Spinal cord (tissue), 10 donors: ENCODE measurements around the gene TMEM232. TPM values are rescaled to one million over a fixed set of nuclear protein-coding genes. Genes with fewer than 3 reads are reported as not detected.
"Not testable (repeated sequence)": the region's sequence is repeated elsewhere in the genome, so short reads cannot be mapped to it uniquely, and the experiment has no call there.

Source experiments
- DNase-seq, 6 donors: peaks; one replicate each; pipeline versions ENCODE4 v3.0.0 to v3.0.0-alpha.2; 2013 to 2015; ENCODE audit warnings: low spot score in 6 of 6, low read depth in 4 of 6
- H3K27ac ChIP-seq: one replicate; pipeline ENCODE4 v1.5.1; 2013; ENCODE audit warnings: low read depth, low read length, control low read depth
- H3K27me3 ChIP-seq: one replicate; pipeline ENCODE4 v1.6.1; 2013; ENCODE audit warnings: low read length; ENCODE audit not compliant: control insufficient read depth, insufficient read depth
- H3K36me3 ChIP-seq: one replicate; pipeline ENCODE4 v1.6.1; 2013; ENCODE audit warnings: low read length; ENCODE audit not compliant: control insufficient read depth, insufficient read depth
- H3K4me1 ChIP-seq: one replicate; pipeline ENCODE4 v1.6.1; 2013; ENCODE audit warnings: low read length; ENCODE audit not compliant: control insufficient read depth, insufficient read depth
- H3K4me3 ChIP-seq: one replicate; pipeline ENCODE4 v1.5.1; 2013; ENCODE audit warnings: low read depth, low read length, control low read depth
- H3K9me3 ChIP-seq: one replicate; pipeline ENCODE4 v1.6.1; 2013; ENCODE audit warnings: low read length; ENCODE audit not compliant: control insufficient read depth, insufficient read depth
- WGBS: methylation state at CpG from one replicate; pipeline ENCODE4 v1.1.5; 2013; ENCODE audit warnings: missing lambda C conversion rate; ENCODE audit not compliant: insufficient coverage; 5-methylcytosine and 5-hydroxymethylcytosine counted together
- polyA plus RNA-seq, 2 donors: library from polyadenylated mRNA; unstranded; fragments of 120-200 nt; gene quantifications; one replicate each; pipeline ENCODE4 v1.2.1, GENCODE V29; 2013; ENCODE audit not compliant: insufficient read length in 2 of 2
- total RNA-seq, 2 donors: library from RNA; depleted of rRNA in 1 of 2; stranded (reverse); fragments of 120-200 nt in 1 of 2; fragments of >200 nt in 1 of 2; gene quantifications; one replicate each; pipeline versions ENCODE4 v1.2.3 to v1.2.4, GENCODE V29; 2013 to 2014
- donor health status: healthy.

Gene TMEM232
- total and polyA plus RNA-seq, 4 donors, result 6.0 to 21.1 (median 15.8) TPM

GRCh38 chr5:110547495-110547894, 179.0 kb downstream of the TMEM232 start:
- H3K9me3 ChIP-seq, result no peaks in the 10 kb centered on the region
- H3K4me1 ChIP-seq, result no peaks in the 10 kb centered on the region
- WGBS, result 100% methylated on average over 1 of the region's 4 CpGs
- H3K27me3 ChIP-seq, result no peaks in the 10 kb centered on the region
- no peaks in the 10 kb centered on the region for H3K36me3 ChIP-seq
- no peak overlapping the region for H3K4me3 ChIP-seq
- DNase-seq, result no peak
- H3K27ac ChIP-seq, result no peak overlapping the region

GRCh38 chr5:110545716-110546115, 180.8 kb downstream of the TMEM232 start:
- H3K36me3 ChIP-seq, result no peaks in the 10 kb centered on the region
- peak in 2 of 6 donors; percentile 45 to 73 for DNase-seq
- no CpG with 5 or more reads among the region's 1 CpG for WGBS
- no peaks in the 10 kb centered on the region for H3K9me3 ChIP-seq
- H3K27me3 ChIP-seq, result no peaks in the 10 kb centered on the region
- H3K4me1 ChIP-seq, result no peaks in the 10 kb centered on the region
- no peak overlapping the region for H3K27ac ChIP-seq
- no peak overlapping the region for H3K4me3 ChIP-seq

- H3K4me1 ChIP-seq, result no peaks in the 10 kb centered on the region
- H3K9me3 ChIP-seq, result no peaks in the 10 kb centered on the region
- WGBS, result no CpG with 5 or more reads among the region's 1 CpG
- H3K27me3 ChIP-seq, result no peaks in the 10 kb centered on the region
- H3K27ac ChIP-seq, result no peak overlapping the region
- peak in 1 of 6 donors; percentile 12 for DNase-seq
- no peaks in the 10 kb centered on the region for H3K36me3 ChIP-seq
- H3K4me3 ChIP-seq, result no peak overlapping the region
Observed at GRCh38 chr5:110544603-110545002, 181.9 kb downstream of the TMEM232 start.

GRCh38 chr5:110542949-110543348, 183.5 kb downstream of the TMEM232 start:
- Histone ChIP-seq H3K27me3 (no peaks in the 10 kb centered on the region), H3K9me3 (no peaks in the 10 kb centered on the region), H3K36me3 (no peaks in the 10 kb centered on the region), H3K4me3 (no peak overlapping the region), H3K4me1 (no peaks in the 10 kb centered on the region), H3K27ac (no peak overlapping the region)
- DNase-seq, result no peak
- 100% methylated on average over 1 of the region's 3 CpGs for WGBS

- Histone ChIP-seq H3K36me3 (no peaks in the 10 kb centered on the region), H3K4me1 (no peaks in the 10 kb centered on the region), H3K27ac (no peak overlapping the region), H3K9me3 (no peaks in the 10 kb centered on the region), H3K4me3 (no peak overlapping the region), H3K27me3 (no peaks in the 10 kb centered on the region)
- peak in 3 of 6 donors; percentile 1 to 60 (median 2) for DNase-seq
- WGBS, result 54% methylated on average over 4 of the region's 6 CpGs
Observed at GRCh38 chr5:110536120-110537115, 190.1 kb downstream of the TMEM232 start.

- not testable (repeated sequence) for H3K27me3 ChIP-seq, H3K27ac ChIP-seq, H3K4me1 ChIP-seq, H3K9me3 ChIP-seq, H3K4me3 ChIP-seq, H3K36me3 ChIP-seq, DNase-seq
- 88% methylated on average over 3 of the region's 7 CpGs for WGBS
Observed at GRCh38 chr5:110535146-110535545, 191.3 kb downstream of the TMEM232 start.

- Histone ChIP-seq H3K36me3 (no peaks in the 10 kb centered on the region), H3K27me3 (no peaks in the 10 kb centered on the region), H3K4me3 (no peak overlapping the region), H3K4me1 (no peaks in the 10 kb centered on the region), H3K9me3 (peaks cover 3% of the 10 kb centered on the region), H3K27ac (no peak overlapping the region)
- no peak for DNase-seq
- no CpG with 5 or more reads among the region's 1 CpG for WGBS
Observed at GRCh38 chr5:110525762-110526161, 200.7 kb downstream of the TMEM232 start.

GRCh38 chr5:110517396-110517795, 209.1 kb downstream of the TMEM232 start:
- Histone ChIP-seq H3K4me3 (no peak overlapping the region), H3K9me3 (peaks cover 3% of the 10 kb centered on the region), H3K4me1 (no peaks in the 10 kb centered on the region), H3K36me3 (no peaks in the 10 kb centered on the region), H3K27ac (no peak overlapping the region), H3K27me3 (no peaks in the 10 kb centered on the region)
- peak in 1 of 6 donors; percentile 42 for DNase-seq

- DNase-seq, result no peak
- WGBS, result no CpG with 5 or more reads among the region's 2 CpGs
- Histone ChIP-seq H3K4me3 (no peak overlapping the region), H3K4me1 (no peaks in the 10 kb centered on the region), H3K27ac (no peak overlapping the region), H3K27me3 (no peaks in the 10 kb centered on the region), H3K36me3 (no peaks in the 10 kb centered on the region), H3K9me3 (no peaks in the 10 kb centered on the region)
Observed at GRCh38 chr5:110514030-110514429, 212.4 kb downstream of the TMEM232 start.

- no peaks in the 10 kb centered on the region for H3K27me3 ChIP-seq
- WGBS, result 100% methylated on average over 1 of the region's 4 CpGs
- no peaks in the 10 kb centered on the region for H3K9me3 ChIP-seq
- no peaks in the 10 kb centered on the region for H3K36me3 ChIP-seq
- no peaks in the 10 kb centered on the region for H3K4me1 ChIP-seq
- H3K4me3 ChIP-seq, result no peak overlapping the region
- no peak for DNase-seq
- H3K27ac ChIP-seq, result no peak overlapping the region
Observed at GRCh38 chr5:110512266-110512665, 214.2 kb downstream of the TMEM232 start.
